HepG2 (cell line): Measurements from ENCODE around the gene DBN1. TPM values are rescaled to one million over a fixed set of nuclear protein-coding genes. Genes with fewer than 3 reads are reported as not detected.

Experiments
- ARNT2 ChIP-seq: sonication (generic); formaldehyde crosslinking; IDR thresholded peaks from 2 replicates; pipeline ENCODE4 v1.8.0; 2022; ENCODE audit warnings: mild to moderate bottlenecking, low read depth, missing genetic modification reagents, moderate library complexity
- IKZF1 ChIP-seq: fragments of 450-650 bp; IDR thresholded peaks from 2 replicates; pipeline ENCODE4 v1.7.1; 2016
- KIAA2018 ChIP-seq: sonication (generic); formaldehyde crosslinking; IDR thresholded peaks from 2 replicates; pipeline ENCODE4 v1.5.0; 2020; ENCODE audit warnings: mild to moderate bottlenecking, missing genetic modification reagents, borderline replicate concordance
- NPAS2 ChIP-seq: sonication (generic); formaldehyde crosslinking; IDR thresholded peaks from 2 replicates; pipeline ENCODE4 v1.8.0; 2022; ENCODE audit warnings: mild to moderate bottlenecking, missing genetic modification reagents, borderline replicate concordance
- SMAD3 ChIP-seq: sonication (generic); formaldehyde crosslinking; IDR thresholded peaks from 2 replicates; pipeline ENCODE4 v1.4.0; 2020; ENCODE audit warnings: missing genetic modification reagents
- SMC3 ChIP-seq: IDR thresholded peaks from 2 replicates; pipeline ENCODE4 v1.6.1; 2011; ENCODE audit warnings: low read length, improper control_type of control experiment
- SP4 ChIP-seq: sonication (generic); formaldehyde crosslinking; IDR thresholded peaks from 2 replicates; pipeline ENCODE4 v1.8.1; 2023; ENCODE audit warnings: mild to moderate bottlenecking, missing genetic modification reagents
- ZBTB34 ChIP-seq: sonication (generic); formaldehyde crosslinking; IDR thresholded peaks from 2 replicates; pipeline ENCODE4 v1.8.0; 2022; ENCODE audit warnings: mild to moderate bottlenecking, missing genetic modification reagents
- ZNF30 ChIP-seq: sonication (generic); formaldehyde crosslinking; IDR thresholded peaks from 2 replicates; pipeline ENCODE4 v1.5.0; 2020; ENCODE audit warnings: mild to moderate bottlenecking, missing genetic modification reagents
- ZNF337 ChIP-seq: sonication (generic); formaldehyde crosslinking; IDR thresholded peaks from 2 replicates; pipeline ENCODE4 v1.5.1; 2020; ENCODE audit warnings: missing genetic modification reagents, low read depth, mild to moderate bottlenecking, borderline replicate concordance
- ZNF343 ChIP-seq: sonication (generic); formaldehyde crosslinking; IDR thresholded peaks from 2 replicates; pipeline ENCODE4 v1.4.0; 2020; ENCODE audit warnings: mild to moderate bottlenecking, missing genetic modification reagents
- ZNF883 ChIP-seq: sonication (generic); formaldehyde crosslinking; IDR thresholded peaks from 2 replicates; pipeline ENCODE4 v1.5.1; 2020; ENCODE audit warnings: mild to moderate bottlenecking, missing genetic modification reagents; ENCODE audit errors: not compliant biosample characterization
- polyA plus RNA-seq, 8 experiments: library from polyadenylated mRNA; depleted of rRNA in 3 of 8; stranded (reverse) in 7 of 8; unstranded in 1 of 8; fragments of >200 nt; fragmentation: Illumina TruSeq in 4 of 8; extraction: Trizol in 4 of 8; gene quantifications; 2 replicates each; pipeline versions ENCODE4 v1.2.1 to v1.2.3, GENCODE V29; 2011 to 2016; ENCODE audit warnings: low read depth in 4 of 8, missing spikeins in 1 of 8, mixed read lengths in 1 of 8; ENCODE audit not compliant: insufficient read depth in 1 of 8
- total RNA-seq, 5 experiments: library from RNA; depleted of rRNA; stranded (reverse); fragments of >200 nt; fragmentation: Illumina TruSeq; extraction: Trizol; gene quantifications; 2 replicates each; pipeline ENCODE4 v1.2.3, GENCODE V29; 2016; ENCODE audit warnings: low read depth in 1 of 5
- TF ChIP-seq, protein P1 (sequence below): sonication (generic); formaldehyde crosslinking; IDR thresholded peaks from 2 replicates; pipeline ENCODE4 v1.5.1; 2020; ENCODE audit warnings: mild to moderate bottlenecking, moderate library complexity, missing genetic modification reagents
- TF ChIP-seq, protein P2 (sequence below): sonication (generic); formaldehyde crosslinking; IDR thresholded peaks from 2 replicates; pipeline ENCODE4 v1.8.1; 2023; ENCODE audit warnings: mild to moderate bottlenecking, inconsistent platforms, moderate library complexity, missing genetic modification reagents, borderline replicate concordance

DBN1 gene
- total and polyA plus RNA-seq, 2 of the 13 experiments (the other 11 are each of a cell fraction or from before 2014, with no cell fraction given), result 27.0 to 37.3 TPM

GRCh38 chr5:177455661-177456590, 17.5 kb downstream of the DBN1 start (continued):
- TF ChIP-seq ZNF30 (CRISPR knock-in tag), result no peak
- TF ChIP-seq KIAA2018 (CRISPR knock-in tag), result no peak
- TF ChIP-seq, protein P1, sequence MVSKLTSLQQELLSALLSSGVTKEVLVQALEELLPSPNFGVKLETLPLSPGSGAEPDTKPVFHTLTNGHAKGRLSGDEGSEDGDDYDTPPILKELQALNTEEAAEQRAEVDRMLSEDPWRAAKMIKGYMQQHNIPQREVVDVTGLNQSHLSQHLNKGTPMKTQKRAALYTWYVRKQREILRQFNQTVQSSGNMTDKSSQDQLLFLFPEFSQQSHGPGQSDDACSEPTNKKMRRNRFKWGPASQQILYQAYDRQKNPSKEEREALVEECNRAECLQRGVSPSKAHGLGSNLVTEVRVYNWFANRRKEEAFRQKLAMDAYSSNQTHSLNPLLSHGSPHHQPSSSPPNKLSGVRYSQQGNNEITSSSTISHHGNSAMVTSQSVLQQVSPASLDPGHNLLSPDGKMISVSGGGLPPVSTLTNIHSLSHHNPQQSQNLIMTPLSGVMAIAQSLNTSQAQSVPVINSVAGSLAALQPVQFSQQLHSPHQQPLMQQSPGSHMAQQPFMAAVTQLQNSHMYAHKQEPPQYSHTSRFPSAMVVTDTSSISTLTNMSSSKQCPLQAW (CRISPR knock-in tag), result peak; percentile 19; the same call in 1 of the 2 replicates
- no peak for TF ChIP-seq ZBTB34
- no peak for TF ChIP-seq ZNF883 (CRISPR knock-in tag)
- peak; percentile 42; the same call in 1 of the 2 replicates for TF ChIP-seq SMC3
- no peak for TF ChIP-seq SP4 (CRISPR knock-in tag)
- TF ChIP-seq NPAS2 (CRISPR knock-in tag), result no peak
- no peak for TF ChIP-seq SMAD3 (CRISPR knock-in tag)
- TF ChIP-seq, protein P2, sequence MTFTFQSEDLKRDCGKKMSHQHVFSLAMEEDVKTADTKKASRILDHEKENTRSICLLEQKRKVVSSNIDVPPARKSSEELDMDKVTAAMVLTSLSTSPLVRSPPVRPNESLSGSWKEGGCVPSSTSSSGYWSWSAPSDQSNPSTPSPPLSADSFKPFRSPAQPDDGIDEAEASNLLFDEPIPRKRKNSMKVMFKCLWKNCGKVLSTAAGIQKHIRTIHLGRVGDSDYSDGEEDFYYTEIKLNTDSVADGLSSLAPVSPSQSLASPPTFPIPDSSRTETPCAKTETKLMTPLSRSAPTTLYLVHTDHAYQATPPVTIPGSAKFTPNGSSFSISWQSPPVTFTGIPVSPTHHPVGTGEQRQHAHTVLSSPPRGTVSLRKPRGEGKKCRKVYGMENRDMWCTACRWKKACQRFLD (CRISPR knock-in tag), result no peak
- no peak for TF ChIP-seq ARNT2 (CRISPR knock-in tag)
- TF ChIP-seq ZNF337 (CRISPR knock-in tag), result no peak
- TF ChIP-seq ZNF343, result no peak
- no peak for TF ChIP-seq IKZF1
